Nephron (organoid): ENCODE data around the gene CDH13.

ENCODE experiments used
- H3K27ac Mint-ChIP-seq, 3 experiments: 2 replicates each; pipeline ENCODE4 v1.8.0; 2020; ENCODE audit warnings: mixed read lengths in 3 of 3, mild to moderate bottlenecking in 2 of 3, moderate library complexity in 1 of 3
- H3K27me3 Mint-ChIP-seq: 2 replicates; pipeline ENCODE4 v1.8.0; 2021; ENCODE audit warnings: low read depth, mild to moderate bottlenecking, moderate library complexity, mixed read lengths
- H3K36me3 Mint-ChIP-seq: 2 replicates; pipeline ENCODE4 v1.8.0; 2020; ENCODE audit warnings: low read depth, mixed read lengths
- H3K4me1 Mint-ChIP-seq: 2 replicates; pipeline ENCODE4 v1.8.0; 2020; ENCODE audit warnings: mixed read lengths
- H3K4me3 Mint-ChIP-seq, 3 experiments: 2 replicates each; pipeline ENCODE4 v1.8.0; 2020; ENCODE audit warnings: mild to moderate bottlenecking in 3 of 3, mixed read lengths in 3 of 3, moderate library complexity in 2 of 3
- H3K9me3 Mint-ChIP-seq: 2 replicates; pipeline ENCODE4 v1.8.0; 2020; ENCODE audit warnings: mixed read lengths
- CTCF ChIP-seq, 3 experiments: fragments of 200-600 bp; sonication (generic); IDR thresholded peaks; one replicate each; pipeline ENCODE4 v1.5.0; 2021; ENCODE audit warnings: antibody characterized with exemption in 3 of 3; ENCODE audit not compliant: unreplicated experiment in 3 of 3

The CDH13 gene

GRCh38 chr16:83307594-83307992, 680.8 kb downstream of the CDH13 start:
- Mint-ChIP-seq H3K36me3 (no peaks in the 10 kb centered on the region), H3K4me3 (no peak overlapping the region), H3K27me3 (no peaks in the 10 kb centered on the region), H3K27ac (no peak overlapping the region), H3K4me1 (peaks cover 24% of the 10 kb centered on the region), H3K9me3 (no peaks in the 10 kb centered on the region)
- TF ChIP-seq CTCF (IDR thresholded peaks at IDR 0.05; ENCODE audit: unreplicated experiment in 3 of 3) = no peak

- no peaks in the 10 kb centered on the region for H3K36me3 Mint-ChIP-seq
- no peaks in the 10 kb centered on the region for H3K27me3 Mint-ChIP-seq
- peak overlapping the region in 2 of 3 experiments; percentile 46 to 78 for H3K27ac Mint-ChIP-seq
- no peaks in the 10 kb centered on the region for H3K9me3 Mint-ChIP-seq
- TF ChIP-seq CTCF (IDR thresholded peaks at IDR 0.05; ENCODE audit: unreplicated experiment in 3 of 3) = no peak
- no peak overlapping the region for H3K4me3 Mint-ChIP-seq
- H3K4me1 Mint-ChIP-seq = peaks cover 24% of the 10 kb centered on the region
Measured at GRCh38 chr16:83308414-83308813, 681.6 kb downstream of the CDH13 start.

GRCh38 chr16:83310816-83311215, 684.0 kb downstream of the CDH13 start:
- Mint-ChIP-seq H3K9me3 (no peaks in the 10 kb centered on the region), H3K36me3 (no peaks in the 10 kb centered on the region), H3K27ac (no peak overlapping the region), H3K4me1 (peaks cover 24% of the 10 kb centered on the region), H3K27me3 (peaks cover 4% of the 10 kb centered on the region), H3K4me3 (no peak overlapping the region)
- no peak for TF ChIP-seq CTCF (IDR thresholded peaks at IDR 0.05; ENCODE audit: unreplicated experiment in 3 of 3)

- no peak for TF ChIP-seq CTCF (IDR thresholded peaks at IDR 0.05; ENCODE audit: unreplicated experiment in 3 of 3)
- Mint-ChIP-seq H3K9me3 (no peaks in the 10 kb centered on the region), H3K27me3 (peaks cover 4% of the 10 kb centered on the region), H3K4me1 (peaks cover 24% of the 10 kb centered on the region), H3K4me3 (no peak overlapping the region), H3K27ac (no peak overlapping the region), H3K36me3 (no peaks in the 10 kb centered on the region)
Measured at GRCh38 chr16:83312015-83312717, 685.4 kb downstream of the CDH13 start.

- Mint-ChIP-seq H3K4me3 (no peak overlapping the region), H3K4me1 (peaks cover 24% of the 10 kb centered on the region), H3K27ac (no peak overlapping the region), H3K9me3 (no peaks in the 10 kb centered on the region), H3K36me3 (no peaks in the 10 kb centered on the region), H3K27me3 (peaks cover 4% of the 10 kb centered on the region)
- no peak for TF ChIP-seq CTCF (IDR thresholded peaks at IDR 0.05; ENCODE audit: unreplicated experiment in 3 of 3)
Measured at GRCh38 chr16:83312718-83313245, 686.0 kb downstream of the CDH13 start.

- no peaks in the 10 kb centered on the region for H3K36me3 Mint-ChIP-seq
Measured at GRCh38 chr16:83315271-83315670, 688.5 kb downstream of the CDH13 start.

More at GRCh38 chr16:83315271-83315670, 688.5 kb downstream of the CDH13 start:
- H3K4me3 Mint-ChIP-seq = no peak overlapping the region
- peaks cover 13% of the 10 kb centered on the region for H3K4me1 Mint-ChIP-seq
- peaks cover 4% of the 10 kb centered on the region for H3K27me3 Mint-ChIP-seq
- H3K9me3 Mint-ChIP-seq = no peaks in the 10 kb centered on the region
- no peak overlapping the region for H3K27ac Mint-ChIP-seq
- no peak for TF ChIP-seq CTCF (IDR thresholded peaks at IDR 0.05; ENCODE audit: unreplicated experiment in 3 of 3)
